HepG2 (cell line): ENCODE results near the gene COPA. TPM values are rescaled to one million over a fixed set of nuclear protein-coding genes. Genes with fewer than 3 reads are reported as not detected.

Source experiments
- CREBL2 ChIP-seq: sonication (generic); formaldehyde crosslinking; IDR thresholded peaks from 2 replicates; pipeline ENCODE4 v1.8.1; 2023; ENCODE audit warnings: missing genetic modification reagents, mild to moderate bottlenecking, borderline replicate concordance
- HDAC2 ChIP-seq: sonication (generic); formaldehyde crosslinking; IDR thresholded peaks from 2 replicates; pipeline ENCODE4 v1.4.0; 2020; ENCODE audit warnings: missing genetic modification reagents
- IRF9 ChIP-seq: sonication (generic); formaldehyde crosslinking; IDR thresholded peaks from 2 replicates; pipeline ENCODE4 v1.8.0; 2022; ENCODE audit warnings: missing genetic modification reagents, mild to moderate bottlenecking, borderline replicate concordance
- KLF11 ChIP-seq: IDR thresholded peaks from 2 replicates; pipeline ENCODE4 v1.6.1; 2016; ENCODE audit warnings: missing compliant biosample characterization
- MAZ ChIP-seq, 2 experiments: sonication (generic) in 1 of 2; formaldehyde crosslinking in 1 of 2; IDR thresholded peaks; 2 replicates each; pipeline versions ENCODE4 v1.5.0 to v1.6.1; 2012 to 2020; ENCODE audit warnings: low read depth in 2 of 2, mild to moderate bottlenecking in 2 of 2, borderline replicate concordance in 1 of 2, improper control_type of control experiment in 1 of 2, low read length in 1 of 2, missing genetic modification reagents in 1 of 2, moderate library complexity in 1 of 2
- MNT ChIP-seq: fragments of 450-650 bp; IDR thresholded peaks from 2 replicates; pipeline ENCODE4 v1.6.1; 2016
- MXD4 ChIP-seq: IDR thresholded peaks from 2 replicates; pipeline ENCODE4 v1.6.1; 2016; ENCODE audit warnings: mild to moderate bottlenecking, missing biosample characterization, missing genetic modification reagents
- MYNN ChIP-seq: sonication (generic); formaldehyde crosslinking; IDR thresholded peaks from 2 replicates; pipeline ENCODE4 v1.4.0; 2020; ENCODE audit warnings: mild to moderate bottlenecking, low read depth, missing genetic modification reagents
- RXRB ChIP-seq: IDR thresholded peaks from 2 replicates; pipeline ENCODE4 v1.6.1; 2016; ENCODE audit warnings: borderline replicate concordance, missing genetic modification reagents, missing compliant biosample characterization
- SMARCC2 ChIP-seq: fragments of 450-650 bp; IDR thresholded peaks from 2 replicates; pipeline ENCODE4 v1.6.1; 2017; ENCODE audit warnings: antibody characterized with exemption, mild to moderate bottlenecking
- TBX3 ChIP-seq: fragments of 450-650 bp; IDR thresholded peaks from 2 replicates; pipeline ENCODE4 v1.6.1; 2017; ENCODE audit warnings: antibody characterized with exemption, mild to moderate bottlenecking, inconsistent platforms, borderline replicate concordance
- TCF7L2 ChIP-seq: IDR thresholded peaks from 2 replicates; pipeline ENCODE4 v1.6.1; 2011; ENCODE audit warnings: mild to moderate bottlenecking, low read depth, low read length, moderate library complexity
- ZBTB46 ChIP-seq: sonication (generic); formaldehyde crosslinking; IDR thresholded peaks from 2 replicates; pipeline ENCODE4 v1.4.0; 2020; ENCODE audit warnings: mild to moderate bottlenecking, missing genetic modification reagents, borderline replicate concordance
- ZBTB49 ChIP-seq: sonication (generic); formaldehyde crosslinking; IDR thresholded peaks from 2 replicates; pipeline ENCODE4 v1.4.0; 2020; ENCODE audit warnings: missing genetic modification reagents, borderline replicate concordance
- ZMYM3 ChIP-seq: sonication (generic); formaldehyde crosslinking; IDR thresholded peaks from 2 replicates; pipeline ENCODE4 v1.5.1; 2020; ENCODE audit warnings: mild to moderate bottlenecking, missing genetic modification reagents
- ZNF256 ChIP-seq: sonication (generic); formaldehyde crosslinking; conservative IDR thresholded peaks from 2 replicates; pipeline ENCODE4 v1.4.0; 2020; ENCODE audit warnings: missing genetic modification reagents
- ZNF567 ChIP-seq: sonication (generic); formaldehyde crosslinking; IDR thresholded peaks from 2 replicates; pipeline ENCODE4 v1.8.1; 2023; ENCODE audit warnings: mild to moderate bottlenecking, missing genetic modification reagents, borderline replicate concordance
- ZNF570 ChIP-seq: sonication (generic); formaldehyde crosslinking; IDR thresholded peaks from 2 replicates; pipeline ENCODE4 v1.4.0; 2020; ENCODE audit warnings: mild to moderate bottlenecking, missing genetic modification reagents, borderline replicate concordance
- ZNF660 ChIP-seq: sonication (generic); formaldehyde crosslinking; IDR thresholded peaks from 2 replicates; pipeline ENCODE4 v1.5.1; 2020; ENCODE audit warnings: mild to moderate bottlenecking, low read depth, missing genetic modification reagents, borderline replicate concordance
- ZNF747 ChIP-seq: sonication (generic); formaldehyde crosslinking; IDR thresholded peaks from 2 replicates; pipeline ENCODE4 v1.8.1; 2023; ENCODE audit warnings: missing genetic modification reagents, mild to moderate bottlenecking, borderline replicate concordance
- ZNF816 ChIP-seq: sonication (generic); formaldehyde crosslinking; IDR thresholded peaks from 2 replicates; pipeline ENCODE4 v1.8.0; 2022; ENCODE audit warnings: missing genetic modification reagents, mild to moderate bottlenecking, borderline replicate concordance
- polyA plus RNA-seq, 8 experiments: library from polyadenylated mRNA; depleted of rRNA in 3 of 8; stranded (reverse) in 7 of 8; unstranded in 1 of 8; fragments of >200 nt; fragmentation: Illumina TruSeq in 4 of 8; extraction: Trizol in 4 of 8; gene quantifications; 2 replicates each; pipeline versions ENCODE4 v1.2.1 to v1.2.3, GENCODE V29; 2011 to 2016; ENCODE audit warnings: low read depth in 4 of 8, missing spikeins in 1 of 8, mixed read lengths in 1 of 8; ENCODE audit not compliant: insufficient read depth in 1 of 8
- total RNA-seq, 5 experiments: library from RNA; depleted of rRNA; stranded (reverse); fragments of >200 nt; fragmentation: Illumina TruSeq; extraction: Trizol; gene quantifications; 2 replicates each; pipeline ENCODE4 v1.2.3, GENCODE V29; 2016; ENCODE audit warnings: low read depth in 1 of 5

Gene COPA
- total and polyA plus RNA-seq, 2 of the 13 experiments (the other 11 are each of a cell fraction or from before 2014, with no cell fraction given), result 160 to 197 TPM

GRCh38 chr1:160342953-160343869 is at the start of gene COPA, which contains the start of gene NCSTN (continued):
- TF ChIP-seq MNT (no peak), SMARCC2 (no peak), TBX3 (peak; percentile 70; the same call in 1 of the 2 replicates), ZNF747 (CRISPR knock-in tag) (peak; percentile 71; the same call in 1 of the 2 replicates), ZMYM3 (peak; percentile 11; the same call in 1 of the 2 replicates), ZNF570 (CRISPR knock-in tag) (no peak), MAZ (IDR thresholded peaks at IDR 0.05; ENCODE audit: borderline replicate concordance, low read depth, low read length) (peak; percentile 87), MAZ (CRISPR knock-in tag; IDR thresholded peaks at IDR 0.05; ENCODE audit: low read depth) (peak; percentile 82), ZNF256 (no peak), CREBL2 (CRISPR knock-in tag) (peak; percentile 59; the same call in 1 of the 2 replicates), IRF9 (CRISPR knock-in tag) (peak; percentile 81; the same call in 1 of the 2 replicates), KLF11 (peak; percentile 86), TCF7L2 (no peak), HDAC2 (CRISPR knock-in tag) (peak; percentile 82), ZNF816 (CRISPR knock-in tag) (no peak; the same call in 1 of the 2 replicates), ZBTB46 (CRISPR knock-in tag) (no peak), ZBTB49 (CRISPR knock-in tag) (no peak), MYNN (peak; percentile 66; the same call in 1 of the 2 replicates), RXRB (peak; percentile 59; the same call in 1 of the 2 replicates), MXD4 (CRISPR knock-in tag) (no peak), ZNF660 (CRISPR knock-in tag) (no peak), ZNF567 (CRISPR knock-in tag) (0 out of 2 replicates have a peak, but pooled peaks have one; percentile 39)
